Hepatocyte (in vitro differentiated cells): ENCODE results near the gene MINK1. TPM values are rescaled to one million over a fixed set of nuclear protein-coding genes. Genes with fewer than 3 reads are reported as not detected.
A peak's percentile ranks its signal among the peaks of the same experiment; 100 is the strongest.

ENCODE experiments used
- DNase-seq: peaks from one replicate; pipeline ENCODE4 v3.0.0-alpha.2; 2016; ENCODE audit warnings: low spot score
- H2AFZ ChIP-seq: fragments of 200-600 bp; sonication (generic); 2 replicates; pipeline ENCODE4 v1.6.0; 2016; ENCODE audit warnings: antibody characterized with exemption, mild to moderate bottlenecking
- H3K27ac ChIP-seq: fragments of 200-600 bp; sonication (generic); 2 replicates; pipeline ENCODE4 v1.5.1; 2016; ENCODE audit warnings: mild to moderate bottlenecking
- H3K27me3 ChIP-seq: fragments of 200-600 bp; sonication (generic); 2 replicates; pipeline ENCODE4 v1.6.1; 2016
- H3K36me3 ChIP-seq: fragments of 200-600 bp; sonication (generic); replicated peaks from 2 replicates; pipeline ENCODE4 v1.5.1; 2016; ENCODE audit warnings: low read depth; ENCODE audit not compliant: insufficient read depth
- H3K4me1 ChIP-seq: fragments of 200-600 bp; sonication (generic); 2 replicates; pipeline ENCODE4 v1.5.1; 2016; ENCODE audit warnings: mild to moderate bottlenecking, moderate library complexity; ENCODE audit not compliant: insufficient read depth
- H3K4me2 ChIP-seq: fragments of 200-600 bp; sonication (generic); 2 replicates; pipeline ENCODE4 v1.6.0; 2016
- H3K4me3 ChIP-seq: fragments of 200-600 bp; sonication (generic); 2 replicates; pipeline ENCODE4 v1.5.1; 2016; ENCODE audit warnings: mild to moderate bottlenecking
- H3K79me2 ChIP-seq: fragments of 200-600 bp; sonication (generic); 2 replicates; pipeline ENCODE4 v1.6.0; 2017; ENCODE audit warnings: mild to moderate bottlenecking
- H3K9me2 ChIP-seq: fragments of 200-600 bp; sonication (generic); replicated peaks from 2 replicates; pipeline ENCODE4 v1.6.0; 2017; ENCODE audit warnings: mild to moderate bottlenecking; ENCODE audit not compliant: insufficient read depth
- H3K9me3 ChIP-seq: fragments of 200-600 bp; sonication (generic); 2 replicates; pipeline ENCODE4 v1.5.1; 2016; ENCODE audit warnings: low read depth, mild to moderate bottlenecking
- H4K20me1 ChIP-seq: fragments of 200-600 bp; sonication (generic); 2 replicates; pipeline ENCODE4 v1.6.0; 2016; ENCODE audit warnings: mild to moderate bottlenecking; ENCODE audit not compliant: insufficient read depth, poor library complexity, severe bottlenecking
- EZH2 ChIP-seq: fragments of 200-600 bp; sonication (generic); IDR thresholded peaks from 2 replicates; pipeline ENCODE4 v1.6.1; 2016; ENCODE audit warnings: antibody characterized with exemption, mild to moderate bottlenecking, borderline replicate concordance
- EZH2phosphoT487 ChIP-seq: fragments of 200-600 bp; sonication (generic); IDR thresholded peaks from one replicate; pipeline ENCODE4 v1.6.1; 2018; ENCODE audit warnings: antibody characterized with exemption, mild to moderate bottlenecking, low read depth, moderate library complexity; ENCODE audit not compliant: unreplicated experiment, severe bottlenecking
- WGBS: methylation state at CpG from one replicate; pipeline ENCODE4 v1.1.6; 2016; ENCODE audit warnings: low lambda C conversion rate; ENCODE audit errors: missing lambda C conversion rate; 5-methylcytosine and 5-hydroxymethylcytosine counted together
- polyA plus RNA-seq: library from polyadenylated mRNA; unstranded; fragments of >200 nt; fragmentation: Nextera tagmentation; extraction: Ambion mirVana; gene quantifications from 2 replicates; pipeline ENCODE4 v1.2.1, GENCODE V29; 2016
- total RNA-seq: library from RNA; depleted of rRNA; stranded (reverse); fragments of >200 nt; gene quantifications from 2 replicates; pipeline ENCODE4 v1.2.3, GENCODE V29; 2014
- TF ChIP-seq, protein P1 (sequence below): fragments of 200-600 bp; sonication (generic); IDR thresholded peaks from 2 replicates; pipeline ENCODE4 v1.5.1; 2016; ENCODE audit warnings: antibody characterized with exemption, mild to moderate bottlenecking; ENCODE audit not compliant: poor library complexity

MINK1 gene
- total and polyA plus RNA-seq, 2 experiments from 2014 or later: 39.7 to 45.3 TPM

DNA sequence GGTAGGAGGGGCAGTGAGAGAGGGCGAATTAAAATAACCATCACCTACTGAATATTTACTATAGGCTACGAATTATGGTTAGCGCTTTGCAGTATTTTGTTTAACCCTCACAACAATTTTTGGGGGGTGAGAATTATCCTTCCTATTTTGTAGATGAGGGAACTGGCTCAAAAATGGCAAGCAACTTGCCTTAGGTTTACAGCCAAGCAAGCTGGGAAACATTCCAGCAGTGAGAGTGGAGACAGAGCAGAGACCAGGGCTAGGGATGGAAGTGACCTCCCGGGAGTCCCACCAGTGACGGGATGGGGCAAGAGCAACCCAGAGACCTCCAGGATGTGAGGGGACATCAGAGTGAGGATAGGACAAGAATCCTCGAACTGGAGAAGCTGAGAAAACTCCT is 46.6 kb upstream of the MINK1 start:
- Histone ChIP-seq H3K4me3 (no peak overlapping the region), H3K9me3 (no peaks in the 10 kb centered on the region), H3K27ac (no peak overlapping the region), H4K20me1 (no peaks in the 10 kb centered on the region), H3K79me2 (peaks cover 11% of the 10 kb centered on the region), H3K4me1 (peaks cover 21% of the 10 kb centered on the region), H2AFZ (no peak overlapping the region), H3K4me2 (peak overlapping the region; percentile 46), H3K27me3 (no peaks in the 10 kb centered on the region), H3K36me3 (no peaks in the 10 kb centered on the region), H3K9me2 (no peaks in the 10 kb centered on the region)
- 62% methylated on average over 6 of the region's 6 CpGs for WGBS
- DNase-seq: no peak
- TF ChIP-seq EZH2phosphoT487 (no peak), EZH2 (no peak)
- TF ChIP-seq, protein P1, sequence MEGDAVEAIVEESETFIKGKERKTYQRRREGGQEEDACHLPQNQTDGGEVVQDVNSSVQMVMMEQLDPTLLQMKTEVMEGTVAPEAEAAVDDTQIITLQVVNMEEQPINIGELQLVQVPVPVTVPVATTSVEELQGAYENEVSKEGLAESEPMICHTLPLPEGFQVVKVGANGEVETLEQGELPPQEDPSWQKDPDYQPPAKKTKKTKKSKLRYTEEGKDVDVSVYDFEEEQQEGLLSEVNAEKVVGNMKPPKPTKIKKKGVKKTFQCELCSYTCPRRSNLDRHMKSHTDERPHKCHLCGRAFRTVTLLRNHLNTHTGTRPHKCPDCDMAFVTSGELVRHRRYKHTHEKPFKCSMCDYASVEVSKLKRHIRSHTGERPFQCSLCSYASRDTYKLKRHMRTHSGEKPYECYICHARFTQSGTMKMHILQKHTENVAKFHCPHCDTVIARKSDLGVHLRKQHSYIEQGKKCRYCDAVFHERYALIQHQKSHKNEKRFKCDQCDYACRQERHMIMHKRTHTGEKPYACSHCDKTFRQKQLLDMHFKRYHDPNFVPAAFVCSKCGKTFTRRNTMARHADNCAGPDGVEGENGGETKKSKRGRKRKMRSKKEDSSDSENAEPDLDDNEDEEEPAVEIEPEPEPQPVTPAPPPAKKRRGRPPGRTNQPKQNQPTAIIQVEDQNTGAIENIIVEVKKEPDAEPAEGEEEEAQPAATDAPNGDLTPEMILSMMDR: no peak

DNA sequence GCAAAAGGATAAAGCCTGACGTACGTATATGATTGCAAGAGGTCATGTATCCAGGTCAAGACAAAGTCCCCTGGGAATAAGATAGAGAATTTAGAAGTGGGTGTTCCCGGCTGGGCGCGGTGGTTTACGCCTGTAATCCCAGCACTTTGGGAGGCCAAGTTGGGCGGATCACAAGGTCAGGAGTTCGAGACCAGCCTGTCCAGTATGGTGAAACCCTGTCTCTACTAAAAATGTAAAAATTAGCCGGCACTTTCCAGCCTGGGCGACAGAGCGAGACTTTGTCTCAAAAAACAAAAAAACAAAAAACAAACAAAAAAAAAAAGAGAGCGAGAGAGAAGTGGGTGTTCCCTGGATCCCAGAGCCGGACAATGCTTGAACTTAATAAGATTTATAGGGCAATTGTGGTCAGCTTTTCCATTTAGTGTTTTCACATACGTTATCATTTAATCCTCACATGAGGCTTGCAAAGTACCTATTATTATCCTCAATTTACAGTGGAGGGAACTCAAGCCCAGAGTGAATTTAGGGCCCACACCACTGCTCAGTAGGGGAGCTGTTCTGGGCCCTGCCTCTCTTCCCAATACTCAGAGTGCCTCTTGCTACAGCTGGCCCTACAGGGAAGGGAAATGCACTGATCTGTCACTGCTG is 44.9 kb upstream of the MINK1 start:
- TF ChIP-seq EZH2phosphoT487 (no peak), EZH2 (no peak)
- TF ChIP-seq, protein P1: no peak
- H3K27me3 ChIP-seq: no peaks in the 10 kb centered on the region
- H3K9me3 ChIP-seq: no peaks in the 10 kb centered on the region
- no peak for DNase-seq
- no peaks in the 10 kb centered on the region for H3K9me2 ChIP-seq
- H3K36me3 ChIP-seq: no peaks in the 10 kb centered on the region
- peaks cover 21% of the 10 kb centered on the region for H3K4me1 ChIP-seq
- H3K4me3 ChIP-seq: peak overlapping the region; percentile 99
- H3K79me2 ChIP-seq: peaks cover 11% of the 10 kb centered on the region
- H2AFZ ChIP-seq: no peak overlapping the region
- H4K20me1 ChIP-seq: no peaks in the 10 kb centered on the region
- peak overlapping the region; percentile 99 for H3K27ac ChIP-seq
- peak overlapping the region; percentile 92 for H3K4me2 ChIP-seq
- WGBS: 80% methylated on average over 14 of the region's 14 CpGs

DNA sequence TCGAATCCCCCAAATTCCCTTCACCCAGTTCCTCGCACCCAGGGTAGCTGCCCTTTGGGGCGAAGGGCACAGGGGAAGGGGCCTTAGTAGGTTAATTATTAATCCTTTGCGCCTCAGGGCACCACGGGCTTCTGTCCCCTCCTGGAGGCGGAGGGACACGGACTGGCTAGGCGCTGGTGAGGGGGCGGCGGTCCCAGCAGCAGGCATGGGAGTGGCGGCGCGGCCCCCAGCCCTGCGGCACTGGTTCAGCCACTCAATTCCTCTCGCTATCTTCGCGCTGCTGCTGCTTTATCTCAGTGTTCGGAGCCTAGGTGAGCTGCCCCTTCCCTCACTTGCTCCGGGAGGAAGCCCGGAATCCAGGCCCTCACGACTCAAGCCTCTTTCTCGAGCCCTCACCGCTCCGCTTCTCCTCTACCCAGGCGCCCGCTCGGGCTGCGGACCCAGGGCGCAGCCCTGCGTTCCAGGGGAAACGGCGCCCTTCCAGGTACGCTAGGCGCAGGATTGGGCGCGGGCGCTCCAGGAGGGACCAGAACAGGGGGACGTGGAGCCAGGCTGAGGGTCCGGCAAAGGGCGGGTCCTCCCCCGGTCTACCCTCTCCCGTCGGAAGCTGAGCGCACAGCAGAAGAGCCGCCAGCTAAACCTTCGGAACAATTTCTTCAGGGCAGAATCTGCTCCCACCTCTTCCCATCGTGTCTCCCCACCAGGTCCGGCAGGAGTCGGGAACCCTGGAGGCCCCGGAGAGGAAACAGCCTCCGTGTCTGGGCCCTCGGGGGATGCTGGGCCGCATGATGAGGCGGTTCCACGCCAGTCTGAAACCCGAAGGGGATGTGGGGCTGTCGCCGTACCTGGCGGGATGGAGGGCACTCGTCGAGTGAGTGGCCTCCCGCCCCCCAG is 44.1 kb upstream of the MINK1 start, which contains the start of gene GLTPD2:
TSS of gene GLTPD2 (plus strand) at position 158 of the 894 bp plus-strand sequence. CDS start at position 206, 48 bp downstream.
- peak within 1 kb of the TSS; percentile 87 for H2AFZ ChIP-seq
- H4K20me1 ChIP-seq: no peaks in the 10 kb centered on the region
- WGBS: 4% methylated on average over 59 of the region's 62 CpGs
- TF ChIP-seq EZH2: no peak
- TF ChIP-seq, protein P1: no peak
- no peak for TF ChIP-seq EZH2phosphoT487
- peak within 1 kb of the TSS; percentile 99 for H3K4me3 ChIP-seq
- peaks cover 21% of the 10 kb centered on the region for H3K4me1 ChIP-seq
- peak; percentile 80 for DNase-seq
- H3K9me2 ChIP-seq: no peaks in the 10 kb centered on the region
- H3K27ac ChIP-seq: peak within 1 kb of the TSS; percentile 99
- H3K27me3 ChIP-seq: no peaks in the 10 kb centered on the region
- H3K36me3 ChIP-seq: no peaks in the 10 kb centered on the region
- H3K4me2 ChIP-seq: peak within 1 kb of the TSS; percentile 92
- peaks cover 11% of the 10 kb centered on the region for H3K79me2 ChIP-seq
- H3K9me3 ChIP-seq: no peaks in the 10 kb centered on the region
